Colonic mucosa (tissue), 4 donors: Measurements from ENCODE around the gene RNF149. TPM values are rescaled to one million over a fixed set of nuclear protein-coding genes. Genes with fewer than 3 reads are reported as not detected.

Experiments used
- DNase-seq: peaks from one replicate; pipeline ENCODE4 v3.0.0-alpha.2; 2020
- H3K27ac ChIP-seq: fragments of 200-600 bp; one replicate; pipeline ENCODE4 v1.8.0; 2021
- H3K27me3 ChIP-seq: fragments of 200-600 bp; one replicate; pipeline ENCODE4 v1.8.0; 2021
- H3K36me3 ChIP-seq: fragments of 200-600 bp; one replicate; pipeline ENCODE4 v1.8.0; 2021
- H3K4me1 ChIP-seq: fragments of 200-600 bp; one replicate; pipeline ENCODE4 v1.8.0; 2021; ENCODE audit warnings: mild to moderate bottlenecking
- H3K4me3 ChIP-seq: fragments of 200-600 bp; one replicate; pipeline ENCODE4 v1.8.0; 2021
- H3K9ac ChIP-seq, 2 donors: one replicate each; pipeline ENCODE4 v1.7.0; 2013; ENCODE audit warnings: control low read depth in 2 of 2, low read depth in 2 of 2, low read length in 2 of 2
- H3K9me3 ChIP-seq: fragments of 200-600 bp; one replicate; pipeline ENCODE4 v1.8.0; 2021
- CTCF ChIP-seq: fragments of 200-600 bp; IDR thresholded peaks from one replicate; pipeline ENCODE4 v1.8.0; 2022; ENCODE audit warnings: antibody characterized with exemption, mild to moderate bottlenecking
- intact Hi-C: fragments of 100-400 bp; cut with DNase I; formaldehyde crosslinking; loops from one replicate; pipeline ENCODE4 v1.14.1; 2022
- total RNA-seq, 2 donors: library from RNA; stranded (reverse); fragmentation: NEBNext Ultra II Directional in 1 of 2; extraction: Animal tissue kit (Norgen Biotek cat#: 25700) in 1 of 2; gene quantifications; one replicate each; pipeline ENCODE4 v1.2.1, GENCODE V29; 2021
- donor health status: healthy.
- donor health status: DM: no; HTN: no; CAD: no.
- donor health status: DM: no; HTN: no; CAD: no.

Gene RNF149
- total RNA-seq, 2 donors from 2014 or later = 39.6 to 54.8 TPM

- no peak overlapping the region for H3K27ac ChIP-seq
- DNase-seq = no peak
- no peaks in the 10 kb centered on the region for H3K9me3 ChIP-seq
- no peak for TF ChIP-seq CTCF
- no peaks in the 10 kb centered on the region for H3K4me1 ChIP-seq
- no peak overlapping the region for H3K4me3 ChIP-seq
- no peaks in the 10 kb centered on the region for H3K27me3 ChIP-seq
- intact Hi-C loops = no loop called here
- no peaks in the 10 kb centered on the region for H3K36me3 ChIP-seq
- H3K9ac ChIP-seq = no peak overlapping the region
Observed at GRCh38 chr2:101300836-101301235, 7.7 kb downstream of the RNF149 start.

GRCh38 chr2:101300164-101300563 is 8.3 kb downstream of the RNF149 start:
- intact Hi-C loops = no loop called here

GRCh38 chr2:101299604-101300003 is 8.9 kb downstream of the RNF149 start:
- DNase-seq = no peak
- no peaks in the 10 kb centered on the region for H3K36me3 ChIP-seq
- H3K4me3 ChIP-seq = no peak overlapping the region
- H3K27me3 ChIP-seq = no peaks in the 10 kb centered on the region
- TF ChIP-seq CTCF = no peak
- no peak overlapping the region for H3K27ac ChIP-seq
- H3K4me1 ChIP-seq = no peaks in the 10 kb centered on the region
- H3K9ac ChIP-seq = no peak overlapping the region
- no peaks in the 10 kb centered on the region for H3K9me3 ChIP-seq
- intact Hi-C loops = no loop called here

More at GRCh38 chr2:101300164-101300563, 8.3 kb downstream of the RNF149 start:
- no peak for DNase-seq
- Histone ChIP-seq H3K4me1 (no peaks in the 10 kb centered on the region), H3K36me3 (no peaks in the 10 kb centered on the region), H3K27me3 (no peaks in the 10 kb centered on the region), H3K27ac (no peak overlapping the region), H3K9me3 (no peaks in the 10 kb centered on the region), H3K9ac (no peak overlapping the region), H3K4me3 (no peak overlapping the region)
- TF ChIP-seq CTCF = no peak

GRCh38 chr2:101297383-101297782 is 11.1 kb downstream of the RNF149 start:
- no peak for TF ChIP-seq CTCF
- H3K4me3 ChIP-seq = no peak overlapping the region
- no peak overlapping the region for H3K9ac ChIP-seq
- DNase-seq = no peak
- no peaks in the 10 kb centered on the region for H3K36me3 ChIP-seq
- no peaks in the 10 kb centered on the region for H3K27me3 ChIP-seq
- no peaks in the 10 kb centered on the region for H3K4me1 ChIP-seq
- no peak overlapping the region for H3K27ac ChIP-seq
- H3K9me3 ChIP-seq = no peaks in the 10 kb centered on the region
- intact Hi-C loops = no loop called here

- Histone ChIP-seq H3K9ac (no peak overlapping the region), H3K27me3 (no peaks in the 10 kb centered on the region), H3K4me3 (no peak overlapping the region), H3K9me3 (no peaks in the 10 kb centered on the region), H3K27ac (no peak overlapping the region), H3K4me1 (no peaks in the 10 kb centered on the region), H3K36me3 (no peaks in the 10 kb centered on the region)
- intact Hi-C loops = no loop called here
- no peak for TF ChIP-seq CTCF
- no peak for DNase-seq
Observed at GRCh38 chr2:101296371-101296770, 12.1 kb downstream of the RNF149 start.

GRCh38 chr2:101295895-101296294 is 12.6 kb downstream of the RNF149 start:
- TF ChIP-seq CTCF = no peak
- H3K36me3 ChIP-seq = no peaks in the 10 kb centered on the region
- intact Hi-C loops = no loop called here

More at GRCh38 chr2:101295895-101296294, 12.6 kb downstream of the RNF149 start:
- Histone ChIP-seq H3K9me3 (no peaks in the 10 kb centered on the region), H3K27me3 (no peaks in the 10 kb centered on the region), H3K9ac (no peak overlapping the region), H3K27ac (no peak overlapping the region), H3K4me1 (no peaks in the 10 kb centered on the region), H3K4me3 (no peak overlapping the region)
- DNase-seq = no peak
